Suprapubic skin (tissue), 4 donors: Measurements from ENCODE around the gene HOXA4. TPM values are rescaled to one million over a fixed set of nuclear protein-coding genes. Genes with fewer than 3 reads are reported as not detected.

Source experiments
- DNase-seq, 2 donors: peaks; one replicate each; pipeline ENCODE4 v3.0.0-alpha.2; 2019; ENCODE audit warnings: low spot score in 2 of 2
- H3K27ac ChIP-seq: fragments of 200-600 bp; sonication (generic); one replicate; pipeline ENCODE4 v1.5.1; 2019
- H3K27me3 ChIP-seq: fragments of 200-600 bp; sonication (generic); one replicate; pipeline ENCODE4 v1.5.1; 2019
- H3K36me3 ChIP-seq: fragments of 200-600 bp; sonication (generic); one replicate; pipeline ENCODE4 v1.5.1; 2019
- H3K4me1 ChIP-seq: fragments of 200-600 bp; sonication (generic); one replicate; pipeline ENCODE4 v1.5.1; 2019
- H3K4me3 ChIP-seq: fragments of 200-600 bp; sonication (generic); one replicate; pipeline ENCODE4 v1.5.1; 2019; ENCODE audit warnings: mild to moderate bottlenecking
- H3K9me3 ChIP-seq: fragments of 200-600 bp; sonication (generic); one replicate; pipeline ENCODE4 v1.5.1; 2019
- CTCF ChIP-seq, 2 donors: fragments of 200-600 bp in 1 of 2; fragments of 450-650 bp in 1 of 2; sonication (generic) in 1 of 2; IDR thresholded peaks; one replicate each; pipeline ENCODE4 v1.5.1; 2016 to 2019; ENCODE audit warnings: antibody characterized with exemption in 2 of 2, mild to moderate bottlenecking in 1 of 2, moderate library complexity in 1 of 2
- EP300 ChIP-seq: sonication (generic); formaldehyde crosslinking; IDR thresholded peaks from one replicate; pipeline ENCODE4 v1.6.1; 2017; ENCODE audit warnings: antibody characterized with exemption
- POLR2A ChIP-seq, 2 donors: fragments of 450-650 bp; IDR thresholded peaks; one replicate each; pipeline ENCODE4 v1.6.1; 2017; ENCODE audit warnings: antibody characterized with exemption in 2 of 2, mild to moderate bottlenecking in 2 of 2, moderate library complexity in 2 of 2
- POLR2AphosphoS5 ChIP-seq, 3 donors: sonication (generic); formaldehyde crosslinking; IDR thresholded peaks; one replicate each; pipeline ENCODE4 v1.6.1; 2017; ENCODE audit warnings: antibody characterized with exemption in 3 of 3
- WGBS: methylation state at CpG from one replicate; pipeline ENCODE4 v1.1.5; 2018; 5-methylcytosine and 5-hydroxymethylcytosine counted together
- total RNA-seq, 4 donors: library from RNA; depleted of rRNA; stranded (reverse); fragments of >200 nt; gene quantifications; one replicate each; pipeline ENCODE4 v1.1.0, GENCODE V29; 2016

The HOXA4 gene
- total RNA-seq, 4 donors from 2014 or later: 1.8 to 4.7 (median 2.5) TPM

- no peak for TF ChIP-seq EP300
- no peak for TF ChIP-seq POLR2A (IDR thresholded peaks at IDR 0.05)
- TF ChIP-seq POLR2AphosphoS5 (IDR thresholded peaks at IDR 0.05): no peak
- TF ChIP-seq CTCF (IDR thresholded peaks at IDR 0.05): no peak
- WGBS: 74% methylated on average over 40 of the region's 44 CpGs
- peak overlapping the region; percentile 37 for H3K4me3 ChIP-seq
- peak in 1 of 2 donors; percentile 55 for DNase-seq
- no peaks in the 10 kb centered on the region for H3K9me3 ChIP-seq
- peaks cover 12% of the 10 kb centered on the region for H3K36me3 ChIP-seq
- H3K27ac ChIP-seq: no peak overlapping the region
- peaks cover 37% of the 10 kb centered on the region for H3K4me1 ChIP-seq
- H3K27me3 ChIP-seq: no peaks in the 10 kb centered on the region
Measured at GRCh38 chr7:27106181-27106900, 24.2 kb downstream of the HOXA4 start.

DNA sequence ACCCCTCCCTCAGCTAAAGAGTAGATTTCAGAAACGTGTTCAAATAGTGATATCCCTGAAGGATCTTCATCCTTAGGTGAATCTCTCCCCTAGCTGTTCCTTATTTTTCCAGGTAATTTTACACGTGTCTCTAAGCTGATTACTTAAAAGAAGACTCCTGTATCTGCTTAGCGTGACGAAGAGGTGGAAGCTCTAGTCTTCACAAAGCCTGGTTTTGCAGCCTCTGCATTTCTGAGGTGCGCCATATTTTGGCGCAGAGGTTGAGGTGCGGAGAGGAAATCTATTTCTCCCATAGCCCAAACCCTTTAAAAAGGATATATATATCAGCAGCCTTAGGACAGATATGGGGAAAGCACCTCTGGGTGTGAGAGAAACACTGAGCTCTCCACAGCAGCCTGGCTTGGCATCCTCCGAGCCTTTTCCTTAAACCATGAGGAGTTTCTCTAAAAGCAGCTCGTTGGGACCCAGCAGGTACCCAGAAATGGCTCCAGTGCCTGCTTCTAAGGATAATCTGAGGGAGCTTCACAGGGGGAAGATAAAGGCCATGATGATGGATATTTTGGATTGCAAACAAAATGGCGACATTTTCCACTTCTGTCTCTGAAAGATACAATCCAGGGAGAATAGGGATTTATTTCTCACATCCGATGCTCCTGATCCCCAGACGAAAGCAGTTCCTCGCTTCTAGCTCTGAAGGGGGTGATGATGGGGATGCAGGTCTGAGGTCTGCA is 25.1 kb downstream of the HOXA4 start:
- no peak for TF ChIP-seq POLR2AphosphoS5 (IDR thresholded peaks at IDR 0.05)
- no peak for TF ChIP-seq EP300
- no peak for TF ChIP-seq POLR2A (IDR thresholded peaks at IDR 0.05)
- TF ChIP-seq CTCF (IDR thresholded peaks at IDR 0.05): no peak
- no peak overlapping the region for H3K27ac ChIP-seq
- 89% methylated on average over 13 of the region's 13 CpGs for WGBS
- no peak for DNase-seq
- no peaks in the 10 kb centered on the region for H3K27me3 ChIP-seq
- no peaks in the 10 kb centered on the region for H3K9me3 ChIP-seq
- H3K36me3 ChIP-seq: peaks cover 12% of the 10 kb centered on the region
- H3K4me1 ChIP-seq: peaks cover 31% of the 10 kb centered on the region
- H3K4me3 ChIP-seq: no peak overlapping the region

- Histone ChIP-seq H3K27me3 (no peaks in the 10 kb centered on the region), H3K4me1 (peaks cover 23% of the 10 kb centered on the region), H3K27ac (no peak overlapping the region), H3K4me3 (no peak overlapping the region), H3K36me3 (peaks cover 4% of the 10 kb centered on the region), H3K9me3 (no peaks in the 10 kb centered on the region)
- 83% methylated on average over 13 of the region's 13 CpGs for WGBS
- no peak for DNase-seq
- TF ChIP-seq CTCF (IDR thresholded peaks at IDR 0.05): no peak
- TF ChIP-seq POLR2AphosphoS5 (IDR thresholded peaks at IDR 0.05): no peak
- TF ChIP-seq EP300: no peak
- no peak for TF ChIP-seq POLR2A (IDR thresholded peaks at IDR 0.05)
Measured at GRCh38 chr7:27104341-27105058, 26.1 kb downstream of the HOXA4 start.

- no peak overlapping the region for H3K27ac ChIP-seq
- no peak for DNase-seq
- TF ChIP-seq POLR2AphosphoS5 (IDR thresholded peaks at IDR 0.05): no peak
- TF ChIP-seq POLR2A (IDR thresholded peaks at IDR 0.05): no peak
- TF ChIP-seq CTCF (IDR thresholded peaks at IDR 0.05): no peak
- no peak for TF ChIP-seq EP300
- peak overlapping the region; percentile 53 for H3K4me3 ChIP-seq
- peaks cover 4% of the 10 kb centered on the region for H3K36me3 ChIP-seq
- no peaks in the 10 kb centered on the region for H3K27me3 ChIP-seq
- peaks cover 30% of the 10 kb centered on the region for H3K4me1 ChIP-seq
- H3K9me3 ChIP-seq: no peaks in the 10 kb centered on the region
- WGBS: 56% methylated on average over 35 of the region's 35 CpGs
Measured at GRCh38 chr7:27103489-27104226, 26.9 kb downstream of the HOXA4 start.
